Liver (tissue), 9 donors: ENCODE data around the gene GFRA3. TPM values are rescaled to one million over a fixed set of nuclear protein-coding genes. Genes with fewer than 3 reads are reported as not detected.
A peak's percentile ranks its signal among the peaks of the same experiment; 100 is the strongest.

Experiments
- DNase-seq: peaks from one replicate; pipeline ENCODE4 v3.0.0-alpha.2; 2017; ENCODE audit warnings: low spot score
- H3K27ac ChIP-seq, 2 donors: one replicate each; pipeline ENCODE4 v1.7.0; 2013; ENCODE audit warnings: inconsistent platforms in 2 of 2, low read length in 2 of 2, control low read depth in 1 of 2, low read depth in 1 of 2, mild to moderate bottlenecking in 1 of 2
- H3K27me3 ChIP-seq, 4 donors: one replicate each; pipeline versions ENCODE4 v1.6.1 to v1.7.0; 2013; ENCODE audit warnings: low read length in 3 of 4, inconsistent platforms in 1 of 4, mild to moderate bottlenecking in 1 of 4, moderate library complexity in 1 of 4; ENCODE audit not compliant: control insufficient read depth in 4 of 4, insufficient read depth in 4 of 4
- H3K36me3 ChIP-seq, 4 donors: one replicate each; pipeline versions ENCODE4 v1.6.1 to v1.7.0; 2013; ENCODE audit warnings: low read length in 3 of 4, mild to moderate bottlenecking in 3 of 4, low read depth in 1 of 4, moderate library complexity in 1 of 4; ENCODE audit not compliant: control insufficient read depth in 4 of 4, insufficient read depth in 3 of 4
- H3K4me1 ChIP-seq, 4 donors: one replicate each; pipeline versions ENCODE4 v1.6.1 to v1.7.0; 2013; ENCODE audit warnings: low read length in 3 of 4, mild to moderate bottlenecking in 3 of 4, moderate library complexity in 1 of 4; ENCODE audit not compliant: control insufficient read depth in 4 of 4, insufficient read depth in 4 of 4
- H3K4me3 ChIP-seq, 3 donors: one replicate each; pipeline versions ENCODE4 v1.6.1 to v1.7.0; 2013; ENCODE audit warnings: low read length in 3 of 3, control low read depth in 1 of 3, low read depth in 1 of 3, mild to moderate bottlenecking in 1 of 3
- H3K9ac ChIP-seq, 2 donors: one replicate each; pipeline ENCODE4 v1.7.0; 2013; ENCODE audit warnings: low read length in 2 of 2, mild to moderate bottlenecking in 2 of 2, moderate library complexity in 2 of 2, control low read depth in 1 of 2, low read depth in 1 of 2
- H3K9me3 ChIP-seq, 4 donors: one replicate each; pipeline versions ENCODE4 v1.6.1 to v1.7.0; 2013; ENCODE audit warnings: low read length in 3 of 4; ENCODE audit not compliant: control insufficient read depth in 4 of 4
- ATF3 ChIP-seq: IDR thresholded peaks from 2 replicates; pipeline ENCODE4 v1.6.1; 2016; ENCODE audit warnings: antibody characterized with exemption
- CTCF ChIP-seq: fragments of 150-350 bp; IDR thresholded peaks from 2 replicates; pipeline ENCODE4 v1.5.1; 2017; ENCODE audit warnings: improper control_type of control experiment, low read depth, low read length; ENCODE audit not compliant: missing input control
- EGR1 ChIP-seq, 2 donors: IDR thresholded peaks; 2 replicates each; pipeline ENCODE4 v1.6.1; 2016 to 2018; ENCODE audit warnings: antibody characterized with exemption in 2 of 2, low read depth in 2 of 2
- FOXA1 ChIP-seq: IDR thresholded peaks from 2 replicates; pipeline ENCODE4 v1.6.1; 2016; ENCODE audit warnings: antibody characterized with exemption
- FOXA2 ChIP-seq: IDR thresholded peaks from 2 replicates; pipeline ENCODE4 v1.6.1; 2016; ENCODE audit warnings: antibody characterized with exemption
- GABPA ChIP-seq, 2 donors: IDR thresholded peaks in 1 of 2; conservative IDR thresholded peaks in 1 of 2; 2 replicates each; pipeline ENCODE4 v1.6.1; 2016; ENCODE audit warnings: antibody characterized with exemption in 2 of 2, mild to moderate bottlenecking in 1 of 2, moderate library complexity in 1 of 2
- HNF4A ChIP-seq, 2 donors: conservative IDR thresholded peaks; 2 replicates each; pipeline ENCODE4 v1.6.1; 2016; ENCODE audit warnings: antibody characterized with exemption in 2 of 2, mild to moderate bottlenecking in 2 of 2
- HNF4G ChIP-seq: IDR thresholded peaks from 2 replicates; pipeline ENCODE4 v1.6.1; 2016; ENCODE audit warnings: antibody characterized with exemption
- JUND ChIP-seq, 2 donors: IDR thresholded peaks; 2 replicates each; pipeline ENCODE4 v1.6.1; 2016; ENCODE audit warnings: antibody characterized with exemption in 2 of 2
- MAX ChIP-seq: IDR thresholded peaks from 2 replicates; pipeline ENCODE4 v1.6.1; 2016; ENCODE audit warnings: antibody characterized with exemption
- NR2F2 ChIP-seq: IDR thresholded peaks from 2 replicates; pipeline ENCODE4 v1.6.1; 2016; ENCODE audit warnings: antibody characterized with exemption
- RAD21 ChIP-seq, 2 donors: IDR thresholded peaks; 2 replicates each; pipeline ENCODE4 v1.6.1; 2016; ENCODE audit warnings: antibody characterized with exemption in 2 of 2, mild to moderate bottlenecking in 2 of 2
- REST ChIP-seq: IDR thresholded peaks from 2 replicates; pipeline ENCODE4 v1.6.1; 2016; ENCODE audit warnings: antibody characterized with exemption, mild to moderate bottlenecking
- RXRA ChIP-seq, 2 donors: IDR thresholded peaks; 2 replicates each; pipeline ENCODE4 v1.6.1; 2017 to 2018; ENCODE audit warnings: antibody characterized with exemption in 2 of 2, mild to moderate bottlenecking in 1 of 2
- SP1 ChIP-seq: IDR thresholded peaks from 2 replicates; pipeline ENCODE4 v1.6.1; 2018; ENCODE audit warnings: antibody characterized with exemption, mild to moderate bottlenecking
- TAF1 ChIP-seq: conservative IDR thresholded peaks from 2 replicates; pipeline ENCODE4 v1.6.1; 2016; ENCODE audit warnings: antibody characterized with exemption, mild to moderate bottlenecking
- YY1 ChIP-seq: IDR thresholded peaks from 2 replicates; pipeline ENCODE4 v1.6.1; 2016; ENCODE audit warnings: antibody characterized with exemption, mild to moderate bottlenecking
- ZBTB33 ChIP-seq: IDR thresholded peaks from 2 replicates; pipeline ENCODE4 v1.6.1; 2016; ENCODE audit warnings: antibody characterized with exemption
- WGBS: extraction: QIAGEN DNeasy Blood & Tissue Kit; methylation state at CpG from one replicate; pipeline ENCODE4 v1.1.7; 2013; 5-methylcytosine and 5-hydroxymethylcytosine counted together
- polyA plus RNA-seq, 2 donors: library from polyadenylated mRNA; stranded (reverse) in 1 of 2; unstranded in 1 of 2; fragments of 200-250 nt in 1 of 2; fragments of >200 nt in 1 of 2; fragmentation: Nextera tagmentation in 1 of 2; extraction: Ambion mirVana in 1 of 2; gene quantifications; one replicate each; pipeline versions ENCODE4 v1.2.1 to v1.2.3, GENCODE V29; 2013 to 2015
- total RNA-seq, 2 donors: library from RNA; depleted of rRNA; stranded (reverse); fragments of >200 nt; gene quantifications; one replicate each; pipeline ENCODE4 v1.2.3, GENCODE V29; 2014
- donor health status: healthy.
- donor health status: healthy.
- donor health status: healthy.
- donor health status: healthy.
- donor health status: healthy.

The GFRA3 gene
- total and polyA plus RNA-seq, 4 donors = 0.18 to 1.9 (median 0.36) TPM

- no peak for DNase-seq
- Histone ChIP-seq H3K9ac (no peak overlapping the region), H3K36me3 (no peaks in the 10 kb centered on the region), H3K4me1 (peaks cover 8 to 25% (median 15%) of the 10 kb centered on the region in 4 donors), H3K27ac (peak overlapping the region; percentile 26 to 37), H3K9me3 (no peaks in the 10 kb centered on the region), H3K27me3 (no peaks in the 10 kb centered on the region), H3K4me3 (no peak overlapping the region)
- 77% methylated on average over 2 of the region's 2 CpGs for WGBS
- TF ChIP-seq ZBTB33 = peak; percentile 13
- TF ChIP-seq YY1 = peak; percentile 69
- TF ChIP-seq JUND (IDR thresholded peaks at IDR 0.05) = peak; percentile 16 to 37
- peak; percentile 89 for TF ChIP-seq FOXA2
- peak; percentile 58 for TF ChIP-seq FOXA1
- TF ChIP-seq HNF4A (conservative IDR thresholded peaks at IDR 0.05) = peak; percentile 51 to 62
- peak; percentile 65 for TF ChIP-seq SP1
- TF ChIP-seq NR2F2 = no peak
- TF ChIP-seq EGR1 (IDR thresholded peaks at IDR 0.05; ENCODE audit: low read depth in 2 of 2) = no peak
- no peak for TF ChIP-seq HNF4G
- no peak for TF ChIP-seq ATF3
- no peak for TF ChIP-seq TAF1
- TF ChIP-seq REST = no peak
- TF ChIP-seq RAD21 (IDR thresholded peaks at IDR 0.05) = peak; percentile 65 to 77
- TF ChIP-seq CTCF = peak; percentile 50
- peak; percentile 44 to 65 for TF ChIP-seq RXRA (IDR thresholded peaks at IDR 0.05)
- TF ChIP-seq MAX = peak; percentile 31
- peak in 1 of 2 donors; percentile 10 for TF ChIP-seq GABPA (IDR thresholded peaks at IDR 0.05 in 1 of 2, conservative IDR thresholded peaks at IDR 0.05 in 1 of 2)
Measured at GRCh38 chr5:138276402-138277054, 2.1 kb upstream of the GFRA3 start.
